GM12874 (cell line): ENCODE data around the gene LCOR.

Source experiments
- TF ChIP-seq, protein P1 (sequence below): IDR thresholded peaks from 2 replicates; pipeline ENCODE4 v1.5.1; 2011; ENCODE audit warnings: low read depth, mild to moderate bottlenecking, control low read depth, low read length, moderate library complexity; ENCODE audit not compliant: insufficient read depth

The LCOR gene

DNA sequence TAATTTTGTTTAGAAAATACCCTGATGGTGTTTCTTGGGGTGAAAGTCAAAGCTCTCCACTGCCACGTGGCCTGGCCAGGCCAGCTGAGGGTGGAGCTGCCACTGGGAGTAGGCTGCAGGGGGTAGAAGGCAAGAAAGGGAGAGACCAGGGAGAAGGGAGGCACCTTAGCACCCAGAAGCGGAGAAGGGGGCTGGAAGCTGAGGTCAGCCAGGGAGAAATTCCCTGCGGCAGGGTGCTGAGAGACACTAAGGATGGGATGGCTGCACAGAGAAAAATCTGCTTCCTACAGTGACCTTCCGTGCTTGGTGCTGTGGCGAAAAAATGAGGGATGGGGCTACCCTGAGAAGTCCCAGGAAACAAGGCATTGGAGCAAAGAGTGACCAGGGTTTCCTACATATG lies 210.0 kb downstream of the LCOR start:
- TF ChIP-seq, protein P1, sequence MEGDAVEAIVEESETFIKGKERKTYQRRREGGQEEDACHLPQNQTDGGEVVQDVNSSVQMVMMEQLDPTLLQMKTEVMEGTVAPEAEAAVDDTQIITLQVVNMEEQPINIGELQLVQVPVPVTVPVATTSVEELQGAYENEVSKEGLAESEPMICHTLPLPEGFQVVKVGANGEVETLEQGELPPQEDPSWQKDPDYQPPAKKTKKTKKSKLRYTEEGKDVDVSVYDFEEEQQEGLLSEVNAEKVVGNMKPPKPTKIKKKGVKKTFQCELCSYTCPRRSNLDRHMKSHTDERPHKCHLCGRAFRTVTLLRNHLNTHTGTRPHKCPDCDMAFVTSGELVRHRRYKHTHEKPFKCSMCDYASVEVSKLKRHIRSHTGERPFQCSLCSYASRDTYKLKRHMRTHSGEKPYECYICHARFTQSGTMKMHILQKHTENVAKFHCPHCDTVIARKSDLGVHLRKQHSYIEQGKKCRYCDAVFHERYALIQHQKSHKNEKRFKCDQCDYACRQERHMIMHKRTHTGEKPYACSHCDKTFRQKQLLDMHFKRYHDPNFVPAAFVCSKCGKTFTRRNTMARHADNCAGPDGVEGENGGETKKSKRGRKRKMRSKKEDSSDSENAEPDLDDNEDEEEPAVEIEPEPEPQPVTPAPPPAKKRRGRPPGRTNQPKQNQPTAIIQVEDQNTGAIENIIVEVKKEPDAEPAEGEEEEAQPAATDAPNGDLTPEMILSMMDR = no peak

DNA sequence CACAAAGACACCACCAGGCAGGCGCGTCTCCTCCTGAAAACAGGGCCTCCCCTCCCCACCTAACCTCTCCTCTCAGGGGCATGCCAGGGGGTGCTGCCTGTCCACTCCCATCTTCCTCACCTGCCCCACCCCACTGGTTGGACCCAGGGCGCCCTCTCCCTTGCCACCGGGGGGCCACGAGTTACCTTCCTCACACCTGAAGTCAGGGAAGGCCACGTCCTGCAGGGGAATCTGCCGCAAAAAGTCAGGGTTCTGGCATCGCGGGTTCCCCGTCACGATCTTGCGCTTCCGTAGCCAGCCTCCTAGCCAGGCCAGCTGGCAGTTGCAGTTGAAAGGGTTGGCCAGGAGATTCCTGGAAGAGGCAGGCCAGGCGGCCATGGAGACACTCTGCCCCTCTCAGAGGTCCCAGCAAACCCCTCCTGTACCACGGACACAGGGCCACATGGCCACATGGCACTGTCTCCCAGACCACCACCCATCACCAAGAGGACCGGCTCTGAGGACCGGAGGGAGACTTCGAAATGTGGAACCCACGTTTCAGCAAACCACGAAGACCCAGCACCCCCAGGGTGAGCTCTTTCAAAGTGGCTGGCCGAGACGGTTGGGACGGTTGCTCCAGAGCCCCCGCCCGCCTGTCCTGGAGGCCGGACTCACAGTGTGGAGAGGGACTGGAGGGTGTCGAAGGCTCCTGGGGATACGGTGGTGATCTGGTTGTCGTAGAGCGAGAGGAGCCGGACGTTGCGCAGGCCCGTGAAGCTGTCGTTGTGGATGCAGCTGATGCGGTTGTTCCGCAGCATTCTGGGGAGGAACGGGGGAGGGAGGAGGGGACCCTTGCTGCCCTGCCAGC lies 210.8 kb downstream of the LCOR start:
- TF ChIP-seq, protein P1 = no peak

DNA sequence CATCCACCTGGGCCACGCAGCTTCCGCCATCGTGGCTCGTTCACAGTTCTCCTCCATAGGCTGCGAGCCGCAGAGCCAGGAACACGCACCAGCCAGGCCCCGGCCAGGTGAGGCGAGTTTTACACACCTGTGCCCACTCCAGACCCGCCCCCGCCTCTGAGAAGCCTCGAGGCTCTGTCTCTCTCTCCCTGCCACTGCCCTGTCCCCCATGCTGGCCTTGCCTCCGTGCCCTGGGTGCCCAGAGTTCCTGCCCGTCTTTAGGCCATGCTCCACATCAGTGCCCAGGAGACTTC lies 211.4 kb downstream of the LCOR start:
- TF ChIP-seq, protein P1 = no peak
